Suppressor macrophage (primary cell): ENCODE measurements around the gene RAD52.
A peak's percentile ranks its signal among the peaks of the same experiment; 100 is the strongest.
"Not testable (repeated sequence)": the region's sequence is repeated elsewhere in the genome, so short reads cannot be mapped to it uniquely, and the experiment has no call there.

ENCODE experiments used
- DNase-seq, 4 experiments: peaks; one replicate each; pipeline ENCODE4 v3.0.0-alpha.2; 2020 to 2022

RAD52 gene

GRCh38 chr12:967641-968040, 18.1 kb upstream of the RAD52 start:
- DNase-seq = no peak

- DNase-seq = peak; percentile 31 to 81 (median 56)
These were observed 17.2 kb upstream of the RAD52 start for GRCh38 chr12:966724-967123.

GRCh38 chr12:958588-959123, 9.2 kb upstream of the RAD52 start:
- no peak for DNase-seq

GRCh38 chr12:955939-956338, 6.4 kb upstream of the RAD52 start:
- no peak for DNase-seq

GRCh38 chr12:954741-955140, 5.2 kb upstream of the RAD52 start:
- DNase-seq = no peak

DNA sequence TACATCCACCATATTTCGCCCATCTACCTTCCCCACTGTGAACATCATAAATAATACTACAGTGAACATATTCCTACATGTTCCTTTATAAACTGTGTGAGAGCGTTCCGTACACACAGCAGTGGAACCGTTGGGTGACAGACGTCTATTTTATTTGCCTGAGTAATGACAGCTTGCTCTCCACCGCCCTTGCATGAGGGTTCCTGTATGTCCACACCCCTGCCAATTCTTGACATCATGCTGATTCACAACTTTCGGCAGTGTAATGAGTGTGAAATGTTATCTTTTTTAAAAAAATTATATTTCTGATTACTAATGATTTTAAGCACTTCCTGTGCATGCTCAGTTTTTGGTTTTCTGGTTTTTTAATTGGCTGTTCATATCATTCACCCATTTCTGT, 4.3 kb upstream of the RAD52 start:
- DNase-seq = peak in 2 of 4 experiments; percentile 13 to 31

DNA sequence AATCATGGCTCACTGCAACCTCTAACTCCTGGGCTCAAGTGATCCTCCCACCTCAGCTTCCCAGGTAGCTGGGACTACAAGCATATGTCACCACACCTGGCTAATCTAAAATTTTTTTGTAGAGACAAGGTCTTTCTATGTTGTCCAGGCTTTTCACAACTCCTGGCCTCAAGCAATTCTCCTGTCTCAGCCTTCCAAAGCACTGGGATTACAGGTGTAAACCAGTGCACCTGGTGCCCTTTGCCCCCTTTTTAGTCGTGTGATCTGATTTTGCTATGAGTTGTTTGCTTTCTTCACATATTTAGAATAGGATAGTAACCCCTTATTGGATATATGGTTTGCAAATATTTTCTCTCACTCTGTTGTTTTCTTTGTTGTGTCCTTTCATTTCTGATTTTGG, 1.7 kb upstream of the RAD52 start:
- no peak for DNase-seq

DNA sequence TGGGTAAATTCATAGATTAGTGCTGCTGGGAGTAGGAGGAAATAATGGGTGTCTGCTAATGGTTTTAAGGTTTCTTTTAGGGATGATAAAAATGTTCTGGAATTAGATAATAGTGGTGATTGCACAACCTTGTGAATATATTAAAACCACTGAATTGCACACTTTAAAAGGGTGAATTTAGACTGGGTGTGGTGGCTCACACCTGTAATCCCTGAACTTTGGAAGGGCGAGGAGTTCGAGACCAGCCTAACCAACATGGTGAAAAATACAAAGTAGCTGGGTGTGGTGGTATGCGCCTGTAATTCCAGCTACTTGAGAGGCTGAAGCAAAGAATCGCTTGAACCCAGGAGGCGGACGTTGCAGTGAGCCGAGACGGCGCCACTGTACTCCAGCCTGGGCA, 1.3 kb downstream of the RAD52 start:
- no peak for DNase-seq

- DNase-seq = peak in 2 of 4 experiments; percentile 44 to 61
These were observed 2.9 kb downstream of the RAD52 start for GRCh38 chr12:946631-947030.

DNA sequence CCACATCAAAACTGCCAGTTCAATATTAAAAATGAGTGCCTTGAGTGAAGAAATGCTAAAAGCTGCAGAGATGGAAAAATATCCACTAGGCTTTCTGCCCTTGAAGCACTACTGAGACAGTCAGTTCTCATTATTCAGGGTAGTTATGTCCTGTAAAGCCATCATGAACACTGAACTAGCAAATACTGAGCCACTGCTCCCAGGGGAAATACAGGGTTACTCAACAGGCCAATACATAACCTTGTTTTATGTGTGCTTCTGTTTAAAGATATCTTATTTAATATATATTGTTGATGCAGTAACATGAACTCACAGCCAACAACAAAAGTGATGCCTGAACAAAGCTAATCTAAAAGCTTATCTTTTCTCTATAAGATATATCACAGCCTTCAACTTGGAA, 3.3 kb downstream of the RAD52 start:
- DNase-seq = peak in 3 of 4 experiments; percentile 15 to 33 (median 27)

GRCh38 chr12:944211-944610, 5.3 kb downstream of the RAD52 start:
- DNase-seq = peak in 3 of 4 experiments; percentile 45 to 66 (median 57)

DNA sequence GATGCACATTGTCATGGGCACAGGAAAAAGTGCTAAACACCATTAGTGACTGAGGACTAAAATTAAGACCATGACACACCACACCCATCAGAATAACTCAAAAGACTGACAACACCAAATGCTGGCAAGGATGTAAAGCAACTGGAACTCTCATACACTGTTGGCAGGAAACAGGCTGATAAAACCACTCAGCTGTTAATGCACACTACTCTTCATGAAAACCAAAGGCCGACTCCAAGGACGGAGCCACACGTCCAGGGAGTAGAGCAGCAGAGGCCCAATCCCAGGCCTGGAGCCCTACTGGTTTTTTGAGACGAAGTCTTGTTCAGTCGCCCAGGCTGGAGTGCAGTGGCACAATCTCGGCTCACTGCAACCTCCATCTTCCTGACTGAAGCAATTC, 6.4 kb downstream of the RAD52 start:
- DNase-seq = no peak

GRCh38 chr12:938810-939209, 10.7 kb downstream of the RAD52 start:
- no peak for DNase-seq

DNA sequence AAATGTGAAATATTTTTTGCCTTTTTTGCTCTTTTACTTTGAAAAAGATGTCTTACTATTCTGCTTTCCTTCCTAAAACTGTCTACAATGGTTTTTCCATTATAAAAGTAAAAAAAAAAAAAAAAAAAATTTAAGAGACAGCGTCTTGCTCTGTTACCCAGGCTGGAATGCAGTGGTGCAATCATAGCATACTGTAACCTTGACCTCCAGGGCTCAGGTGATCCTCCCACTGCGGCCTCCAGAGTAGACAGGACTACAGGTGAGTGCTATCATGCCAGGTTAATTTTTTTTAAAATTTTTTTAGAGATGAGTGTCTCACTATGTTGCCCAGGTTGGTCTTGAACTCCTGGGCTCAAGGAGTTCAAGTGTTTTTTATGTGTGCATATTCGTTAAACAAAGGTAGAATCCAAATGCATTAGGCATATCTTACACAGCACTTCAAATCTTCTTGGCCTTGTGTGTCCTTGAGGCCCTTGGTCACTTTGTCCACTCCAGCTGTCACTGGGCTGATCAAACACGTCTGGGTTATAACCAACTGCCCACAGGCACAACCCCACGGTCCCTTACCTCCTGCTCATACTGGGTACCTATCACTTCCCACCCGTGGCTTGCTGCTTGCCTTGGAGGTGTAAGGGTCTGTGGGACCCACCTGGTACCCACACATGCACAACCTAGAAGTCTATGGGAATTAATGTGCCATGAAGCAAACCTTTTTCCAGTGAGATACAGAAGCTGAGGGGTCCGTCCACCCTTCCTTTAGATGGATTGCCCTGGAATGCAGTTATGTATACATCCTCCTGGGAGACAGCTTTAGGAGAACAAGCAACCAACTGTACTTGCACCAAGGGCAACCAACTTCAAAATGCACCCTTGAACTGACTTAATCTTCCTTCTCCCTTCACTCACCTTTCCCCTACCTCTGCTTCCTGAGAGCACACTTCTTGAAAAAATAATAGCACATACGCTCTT, 12.8 kb downstream of the RAD52 start:
- no peak for DNase-seq

DNA sequence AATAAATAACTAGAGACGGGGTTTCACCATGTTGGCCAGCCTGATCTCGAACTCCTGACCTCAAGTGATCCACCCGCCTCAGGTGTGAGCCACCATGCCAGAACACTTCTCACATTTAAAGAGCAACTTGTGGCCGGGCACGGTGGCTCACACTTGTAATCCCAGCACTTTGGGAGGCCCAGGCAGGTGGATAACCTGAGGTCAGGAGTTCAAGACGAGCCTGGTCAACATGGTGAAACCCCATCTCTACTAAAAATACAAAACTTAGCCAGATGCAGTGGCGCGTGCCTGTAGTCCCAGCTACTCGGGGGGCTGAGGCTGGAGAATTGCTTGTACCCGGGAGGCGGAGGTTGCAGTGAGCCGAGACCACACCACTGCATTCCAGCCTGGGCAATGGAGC, 13.6 kb downstream of the RAD52 start:
- DNase-seq = not testable (repeated sequence)

GRCh38 chr12:931591-931990, 17.9 kb downstream of the RAD52 start:
- no peak for DNase-seq

- DNase-seq = no peak
These were observed 18.4 kb downstream of the RAD52 start for GRCh38 chr12:931060-931459.

DNA sequence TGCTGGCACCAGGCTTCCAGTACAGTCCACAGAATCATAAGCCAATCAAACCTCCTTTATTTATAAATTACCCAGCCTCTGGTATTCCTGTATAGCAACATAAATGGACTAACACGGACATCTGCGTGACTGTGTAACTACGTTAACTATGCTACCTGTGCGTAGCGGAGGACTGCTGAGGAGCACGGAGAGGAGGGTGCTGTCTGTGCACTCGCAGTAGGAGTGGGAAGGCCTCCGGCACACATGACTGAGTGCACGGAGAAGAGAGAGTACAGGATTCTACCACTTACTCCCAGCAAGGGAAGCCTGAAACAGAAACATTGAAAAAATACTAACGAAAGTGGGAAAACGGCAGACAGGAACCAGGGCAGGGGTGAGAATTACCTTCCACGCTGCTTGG, 22.9 kb downstream of the RAD52 start:
- DNase-seq = no peak

GRCh38 chr12:922285-922684, 27.2 kb downstream of the RAD52 start:
- DNase-seq = no peak

- DNase-seq = no peak
These were observed 28.8 kb downstream of the RAD52 start for GRCh38 chr12:920676-921075.

- no peak for DNase-seq
These were observed 32.6 kb downstream of the RAD52 start for GRCh38 chr12:916712-917445.

DNA sequence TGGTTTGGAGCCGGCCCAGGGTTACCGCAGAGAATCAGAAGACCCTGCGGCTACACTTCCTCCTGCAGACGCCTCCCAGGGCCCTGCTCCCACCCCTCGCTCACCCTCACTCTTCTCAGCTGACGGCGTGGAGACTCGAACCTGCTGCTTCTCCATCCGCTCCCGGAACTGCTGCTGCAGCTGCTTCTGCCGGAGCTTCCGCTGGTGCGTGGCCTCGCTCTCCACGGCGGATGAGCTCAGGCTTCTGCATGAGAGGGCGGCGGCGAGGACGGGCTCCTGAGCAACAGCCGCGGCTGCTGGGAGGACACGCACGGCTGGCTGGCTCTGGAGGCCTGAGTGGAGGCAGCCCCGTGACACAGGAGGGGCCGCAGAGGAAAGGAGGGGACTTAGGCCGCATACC, 33.3 kb downstream of the RAD52 start:
- peak; percentile 48 to 74 (median 54) for DNase-seq

GRCh38 chr12:915090-915489, 34.4 kb downstream of the RAD52 start:
- no peak for DNase-seq
